ENCODE data around the gene OR4C15.

DNA sequence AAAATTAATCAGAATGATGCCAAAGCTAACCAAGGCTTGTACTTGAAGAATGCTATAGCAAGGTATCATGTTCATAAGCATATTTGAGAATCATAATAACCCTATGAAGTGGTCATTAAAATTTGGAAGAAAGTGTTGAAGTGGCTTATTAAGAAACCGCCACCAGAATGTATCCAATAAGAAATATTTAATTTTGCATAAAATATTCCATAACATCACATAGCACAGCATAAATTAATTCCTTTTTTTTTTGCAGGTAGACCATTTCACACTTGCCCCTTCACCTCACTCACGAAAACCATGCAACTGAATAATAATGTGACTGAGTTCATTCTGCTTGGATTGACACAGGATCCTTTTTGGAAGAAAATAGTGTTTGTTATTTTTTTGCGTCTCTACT, 17.6 kb downstream of the OR4C15 start, which contains the start of gene OR4C16:
- TF ChIP-seq ZNF274 (IDR thresholded peaks at IDR 0.05; ENCODE audit: low read depth, low read length), result no peak
- no peak for TF ChIP-seq YY1 (IDR thresholded peaks at IDR 0.05; ENCODE audit: insufficient read depth, insufficient read length)
